AG09309 (cell line): ENCODE data around the gene CECR2.

Source experiments
- DNase-seq: peaks from one replicate; pipeline ENCODE4 v3.0.0-alpha.2; 2010; ENCODE audit warnings: low read depth
- H3K4me3 ChIP-seq: 2 replicates; pipeline ENCODE4 v1.5.1; 2011; ENCODE audit warnings: mild to moderate bottlenecking, low read depth, low read length, moderate library complexity; ENCODE audit not compliant: control insufficient read depth
- TF ChIP-seq, protein P1 (sequence below): IDR thresholded peaks from 2 replicates; pipeline ENCODE4 v1.5.1; 2011; ENCODE audit warnings: mild to moderate bottlenecking, low read depth, low read length, inconsistent platforms; ENCODE audit not compliant: insufficient read depth, control insufficient read depth; ENCODE audit errors: missing control alignments

Gene CECR2

DNA sequence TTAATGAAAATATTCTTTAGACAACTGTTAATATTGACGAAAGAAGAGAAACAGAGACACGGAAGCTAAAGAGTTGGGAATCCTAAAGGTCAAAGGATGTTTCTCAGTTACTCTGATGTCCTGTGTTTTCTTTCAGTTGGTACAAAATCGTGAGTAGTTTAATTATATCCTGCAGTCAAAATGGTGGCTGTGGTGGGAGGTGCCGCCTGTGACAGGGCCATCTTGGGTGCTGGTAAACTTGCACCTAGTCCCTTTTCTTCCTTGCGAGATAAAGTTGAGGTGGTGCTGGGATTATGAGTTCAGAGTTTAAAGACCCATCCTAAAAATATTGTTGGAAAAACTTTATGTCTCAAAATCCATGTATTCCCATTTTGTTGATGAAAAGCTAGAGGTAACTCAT is 2.2 kb downstream of the CECR2 start:
- TF ChIP-seq, protein P1, sequence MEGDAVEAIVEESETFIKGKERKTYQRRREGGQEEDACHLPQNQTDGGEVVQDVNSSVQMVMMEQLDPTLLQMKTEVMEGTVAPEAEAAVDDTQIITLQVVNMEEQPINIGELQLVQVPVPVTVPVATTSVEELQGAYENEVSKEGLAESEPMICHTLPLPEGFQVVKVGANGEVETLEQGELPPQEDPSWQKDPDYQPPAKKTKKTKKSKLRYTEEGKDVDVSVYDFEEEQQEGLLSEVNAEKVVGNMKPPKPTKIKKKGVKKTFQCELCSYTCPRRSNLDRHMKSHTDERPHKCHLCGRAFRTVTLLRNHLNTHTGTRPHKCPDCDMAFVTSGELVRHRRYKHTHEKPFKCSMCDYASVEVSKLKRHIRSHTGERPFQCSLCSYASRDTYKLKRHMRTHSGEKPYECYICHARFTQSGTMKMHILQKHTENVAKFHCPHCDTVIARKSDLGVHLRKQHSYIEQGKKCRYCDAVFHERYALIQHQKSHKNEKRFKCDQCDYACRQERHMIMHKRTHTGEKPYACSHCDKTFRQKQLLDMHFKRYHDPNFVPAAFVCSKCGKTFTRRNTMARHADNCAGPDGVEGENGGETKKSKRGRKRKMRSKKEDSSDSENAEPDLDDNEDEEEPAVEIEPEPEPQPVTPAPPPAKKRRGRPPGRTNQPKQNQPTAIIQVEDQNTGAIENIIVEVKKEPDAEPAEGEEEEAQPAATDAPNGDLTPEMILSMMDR = no peak
- no peak overlapping the region for H3K4me3 ChIP-seq
- DNase-seq = no peak

- H3K4me3 ChIP-seq = no peak overlapping the region
- DNase-seq = no peak
- TF ChIP-seq, protein P1 = no peak
Observed at GRCh38 chr22:17373855-17374254, 4.6 kb downstream of the CECR2 start.

DNA sequence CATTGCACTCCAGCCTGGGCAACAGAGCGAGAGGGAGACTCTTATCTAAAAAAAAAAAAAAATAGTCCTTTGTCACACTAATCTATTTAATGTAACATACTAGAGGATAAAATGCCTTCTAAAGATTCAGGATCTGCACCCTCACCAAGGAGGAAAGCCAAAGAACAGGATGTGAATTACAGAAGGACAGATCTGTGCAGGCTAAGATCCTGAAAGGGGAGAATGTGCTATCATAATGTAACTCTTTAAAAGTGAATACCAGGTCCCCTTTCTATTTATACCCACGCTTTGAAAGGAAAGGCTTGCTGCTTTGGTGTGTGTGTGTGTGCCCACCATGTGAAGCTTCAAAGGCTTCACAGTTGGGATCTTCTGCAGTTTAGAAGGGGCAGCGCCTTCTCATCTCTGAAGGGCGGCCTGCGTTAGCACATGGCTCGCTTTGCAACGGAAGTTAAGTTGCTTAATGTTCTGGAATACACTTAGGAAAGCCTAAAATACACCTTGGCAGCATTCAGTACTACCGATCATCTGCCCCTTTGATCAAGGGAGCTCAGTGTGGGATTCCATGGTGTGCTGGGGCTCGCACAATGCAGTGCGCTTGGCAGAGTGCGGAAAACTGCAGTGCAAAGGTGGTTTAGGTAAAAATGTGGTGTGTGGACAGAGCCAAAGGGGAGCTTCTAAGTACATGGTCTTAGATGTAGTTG is 6.8 kb downstream of the CECR2 start:
- no peak overlapping the region for H3K4me3 ChIP-seq
- TF ChIP-seq, protein P1 = no peak
- no peak for DNase-seq

GRCh38 chr22:17376950-17377349 is 7.7 kb downstream of the CECR2 start:
- DNase-seq = no peak
- H3K4me3 ChIP-seq = no peak overlapping the region
- TF ChIP-seq, protein P1 = no peak

DNA sequence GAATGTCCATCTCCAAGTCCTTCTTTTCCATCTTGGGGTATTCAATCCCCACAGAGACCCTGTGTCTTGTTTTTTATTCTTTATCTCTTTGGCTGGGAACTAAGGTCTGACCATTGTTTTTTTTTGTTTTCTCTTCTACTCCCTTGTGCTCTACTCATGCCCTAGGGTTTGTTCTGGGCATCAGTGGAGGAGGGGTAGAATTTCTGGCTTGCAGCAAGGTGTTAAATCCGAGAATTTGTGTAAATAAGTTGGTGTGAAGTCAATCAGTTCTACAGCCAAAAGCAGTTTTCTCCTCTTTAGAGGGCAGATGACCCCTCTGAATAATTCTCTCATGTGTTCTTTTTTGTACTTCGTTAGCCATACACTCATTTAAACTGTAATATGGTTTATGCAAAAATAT is 10.7 kb downstream of the CECR2 start:
- TF ChIP-seq, protein P1 = no peak
- DNase-seq = no peak
- H3K4me3 ChIP-seq = no peak overlapping the region

GRCh38 chr22:17380359-17381087 is 11.3 kb downstream of the CECR2 start:
- H3K4me3 ChIP-seq = no peak overlapping the region
- DNase-seq = no peak
- TF ChIP-seq, protein P1 = no peak
